ENCODE data around the gene INTS1.

GRCh38 chr7:1536743-1537534, 32.8 kb upstream of the INTS1 start:
- TF ChIP-seq CTCF (conservative IDR thresholded peaks at IDR 0.05 in 1 of 2, IDR thresholded peaks at IDR 0.05 in 1 of 2; ENCODE audit: extremely low read depth in 1 of 2, insufficient read depth in 1 of 2, low read depth in 1 of 2, low read length in 2 of 2) (no peak), EZH2 (IDR thresholded peaks at IDR 0.05; ENCODE audit: borderline replicate concordance, low read length) (no peak)
